ENCODE measurements around the gene TANGO2.

The TANGO2 gene

GRCh38 chr22:20058989-20059770, 38.3 kb downstream of the TANGO2 start:
- Histone ChIP-seq H3K79me2 (ENCODE audit: control insufficient read depth, insufficient read depth, low read length, poor library complexity) (no peaks in the 10 kb centered on the region), H3K4me2 (ENCODE audit: low read length) (no peak overlapping the region), H4K8ac (ENCODE audit: low read depth, low read length) (no peak overlapping the region), H3K9me3 (ENCODE audit: insufficient read depth, low read depth, low read length) (no peaks in the 10 kb centered on the region), H3K4me1 (ENCODE audit: control insufficient read depth in 1 of 2, insufficient read depth in 2 of 2, low read length in 2 of 2) (peaks cover 4% of the 10 kb centered on the region in 2 experiments), H3K9ac (ENCODE audit: low read length) (no peak overlapping the region), H3K36me3 (ENCODE audit: control insufficient read depth in 1 of 2, insufficient read depth in 2 of 2, low read length in 2 of 2) (peaks cover 42 to 44% of the 10 kb centered on the region in 2 experiments), H4K91ac (ENCODE audit: low read depth, low read length) (no peak overlapping the region), H3K79me1 (ENCODE audit: low read length) (no peaks in the 10 kb centered on the region), H3K23ac (ENCODE audit: low read length) (no peak overlapping the region), H4K12ac (ENCODE audit: low read depth, low read length) (no peak overlapping the region), H2AFZ (ENCODE audit: insufficient read depth, low read length, poor library complexity) (no peak overlapping the region), H2BK12ac (ENCODE audit: low read length) (no peak overlapping the region), H2AK5ac (ENCODE audit: low read length) (no peak overlapping the region), H3K27ac (ENCODE audit: low read depth, low read length) (no peak overlapping the region), H3K14ac (ENCODE audit: low read length) (no peak overlapping the region), H3K27me3 (ENCODE audit: insufficient read depth, low read length) (no peaks in the 10 kb centered on the region), H3K18ac (ENCODE audit: low read length) (no peak overlapping the region), H2BK120ac (ENCODE audit: insufficient read depth, low read length, poor library complexity) (no peak overlapping the region), H2BK5ac (ENCODE audit: low read depth, low read length, poor library complexity) (no peak overlapping the region), H3K4me3 (ENCODE audit: low read depth, low read length) (no peak overlapping the region), H3K4ac (ENCODE audit: low read depth, low read length) (no peak overlapping the region)
- DNase-seq, result peak in 1 of 2 donors; percentile 60
- no CpG with 5 or more reads among the region's 10 CpGs for WGBS (ENCODE audit: extremely low coverage, insufficient coverage, insufficient read length)

GRCh38 chr22:20060700-20061480, 40.0 kb downstream of the TANGO2 start:
- Histone ChIP-seq H3K18ac (ENCODE audit: low read length) (no peak overlapping the region), H3K4me3 (ENCODE audit: low read depth, low read length) (no peak overlapping the region), H3K36me3 (ENCODE audit: control insufficient read depth in 1 of 2, insufficient read depth in 2 of 2, low read length in 2 of 2) (peaks cover 34 to 41% of the 10 kb centered on the region in 2 experiments), H2AFZ (ENCODE audit: insufficient read depth, low read length, poor library complexity) (no peak overlapping the region), H3K14ac (ENCODE audit: low read length) (no peak overlapping the region), H3K9me3 (ENCODE audit: insufficient read depth, low read depth, low read length) (peaks cover 3% of the 10 kb centered on the region), H3K79me2 (ENCODE audit: control insufficient read depth, insufficient read depth, low read length, poor library complexity) (no peaks in the 10 kb centered on the region), H3K79me1 (ENCODE audit: low read length) (no peaks in the 10 kb centered on the region), H2BK5ac (ENCODE audit: low read depth, low read length, poor library complexity) (no peak overlapping the region), H3K9ac (ENCODE audit: low read length) (no peak overlapping the region), H4K8ac (ENCODE audit: low read depth, low read length) (no peak overlapping the region), H4K91ac (ENCODE audit: low read depth, low read length) (no peak overlapping the region), H4K12ac (ENCODE audit: low read depth, low read length) (no peak overlapping the region), H2BK12ac (ENCODE audit: low read length) (no peak overlapping the region), H2AK5ac (ENCODE audit: low read length) (no peak overlapping the region), H3K23ac (ENCODE audit: low read length) (no peak overlapping the region), H2BK120ac (ENCODE audit: insufficient read depth, low read length, poor library complexity) (no peak overlapping the region), H3K27me3 (ENCODE audit: insufficient read depth, low read length) (no peaks in the 10 kb centered on the region), H3K4me2 (ENCODE audit: low read length) (no peak overlapping the region), H3K4ac (ENCODE audit: low read depth, low read length) (no peak overlapping the region), H3K4me1 (ENCODE audit: control insufficient read depth in 1 of 2, insufficient read depth in 2 of 2, low read length in 2 of 2) (peaks cover 4% of the 10 kb centered on the region in 2 experiments), H3K27ac (ENCODE audit: low read depth, low read length) (no peak overlapping the region)
- no peak for DNase-seq
- no CpG with 5 or more reads among the region's 10 CpGs for WGBS (ENCODE audit: extremely low coverage, insufficient coverage, insufficient read length)

- Histone ChIP-seq H2BK5ac (ENCODE audit: low read depth, low read length, poor library complexity) (no peak overlapping the region), H3K9ac (ENCODE audit: low read length) (no peak overlapping the region), H4K91ac (ENCODE audit: low read depth, low read length) (no peak overlapping the region), H2BK120ac (ENCODE audit: insufficient read depth, low read length, poor library complexity) (no peak overlapping the region), H3K79me1 (ENCODE audit: low read length) (no peaks in the 10 kb centered on the region), H3K23ac (ENCODE audit: low read length) (no peak overlapping the region), H3K4me1 (ENCODE audit: control insufficient read depth in 1 of 2, insufficient read depth in 2 of 2, low read length in 2 of 2) (peaks cover 4% of the 10 kb centered on the region in 2 experiments), H3K4me2 (ENCODE audit: low read length) (no peak overlapping the region), H4K8ac (ENCODE audit: low read depth, low read length) (no peak overlapping the region), H4K12ac (ENCODE audit: low read depth, low read length) (no peak overlapping the region), H2BK12ac (ENCODE audit: low read length) (no peak overlapping the region), H3K79me2 (ENCODE audit: control insufficient read depth, insufficient read depth, low read length, poor library complexity) (no peaks in the 10 kb centered on the region), H2AFZ (ENCODE audit: insufficient read depth, low read length, poor library complexity) (no peak overlapping the region), H3K27ac (ENCODE audit: low read depth, low read length) (no peak overlapping the region), H3K14ac (ENCODE audit: low read length) (no peak overlapping the region), H3K4ac (ENCODE audit: low read depth, low read length) (no peak overlapping the region), H2AK5ac (ENCODE audit: low read length) (no peak overlapping the region), H3K18ac (ENCODE audit: low read length) (no peak overlapping the region), H3K36me3 (ENCODE audit: control insufficient read depth in 1 of 2, insufficient read depth in 2 of 2, low read length in 2 of 2) (peaks cover 28 to 36% of the 10 kb centered on the region in 2 experiments), H3K9me3 (ENCODE audit: insufficient read depth, low read depth, low read length) (peaks cover 3% of the 10 kb centered on the region), H3K27me3 (ENCODE audit: insufficient read depth, low read length) (no peaks in the 10 kb centered on the region), H3K4me3 (ENCODE audit: low read depth, low read length) (no peak overlapping the region)
- DNase-seq, result no peak
- no CpG with 5 or more reads among the region's 11 CpGs for WGBS (ENCODE audit: extremely low coverage, insufficient coverage, insufficient read length)
Measured at GRCh38 chr22:20061481-20061861, 40.6 kb downstream of the TANGO2 start.

- H3K23ac ChIP-seq (ENCODE audit: low read length), result no peak overlapping the region
- no peak overlapping the region for H3K4ac ChIP-seq (ENCODE audit: low read depth, low read length)
- H2BK12ac ChIP-seq (ENCODE audit: low read length), result no peak overlapping the region
- H3K36me3 ChIP-seq (ENCODE audit: control insufficient read depth in 1 of 2, insufficient read depth in 2 of 2, low read length in 2 of 2), result peaks cover 22 to 30% of the 10 kb centered on the region in 2 experiments
- H2AFZ ChIP-seq (ENCODE audit: insufficient read depth, low read length, poor library complexity), result no peak overlapping the region
- no peak for DNase-seq
- WGBS (ENCODE audit: extremely low coverage, insufficient coverage, insufficient read length), result no CpG with 5 or more reads among the region's 18 CpGs
- H3K18ac ChIP-seq (ENCODE audit: low read length), result no peak overlapping the region
- H3K4me2 ChIP-seq (ENCODE audit: low read length), result no peak overlapping the region
- no peak overlapping the region for H4K91ac ChIP-seq (ENCODE audit: low read depth, low read length)
- no peak overlapping the region for H3K4me3 ChIP-seq (ENCODE audit: low read depth, low read length)
- H3K4me1 ChIP-seq (ENCODE audit: control insufficient read depth in 1 of 2, insufficient read depth in 2 of 2, low read length in 2 of 2), result peaks cover 4% of the 10 kb centered on the region in 2 experiments
- no peaks in the 10 kb centered on the region for H3K27me3 ChIP-seq (ENCODE audit: insufficient read depth, low read length)
- H3K79me1 ChIP-seq (ENCODE audit: low read length), result no peaks in the 10 kb centered on the region
- no peak overlapping the region for H4K8ac ChIP-seq (ENCODE audit: low read depth, low read length)
- no peak overlapping the region for H2AK5ac ChIP-seq (ENCODE audit: low read length)
- H2BK5ac ChIP-seq (ENCODE audit: low read depth, low read length, poor library complexity), result no peak overlapping the region
- H3K14ac ChIP-seq (ENCODE audit: low read length), result no peak overlapping the region
- no peak overlapping the region for H2BK120ac ChIP-seq (ENCODE audit: insufficient read depth, low read length, poor library complexity)
- H3K9me3 ChIP-seq (ENCODE audit: insufficient read depth, low read depth, low read length), result peaks cover 3% of the 10 kb centered on the region
- H3K9ac ChIP-seq (ENCODE audit: low read length), result no peak overlapping the region
- H3K27ac ChIP-seq (ENCODE audit: low read depth, low read length), result no peak overlapping the region
- no peak overlapping the region for H4K12ac ChIP-seq (ENCODE audit: low read depth, low read length)
- H3K79me2 ChIP-seq (ENCODE audit: control insufficient read depth, insufficient read depth, low read length, poor library complexity), result no peaks in the 10 kb centered on the region
Measured at GRCh38 chr22:20062043-20062765, 41.3 kb downstream of the TANGO2 start.
